HG03196 (cell line): Measurements from ENCODE around the gene ZFAND6.
"Not testable (repeated sequence)": the region's sequence is repeated elsewhere in the genome, so short reads cannot be mapped to it uniquely, and the experiment has no call there.

Experiments
- ATAC-seq: cut with Tn5 transposase; IDR thresholded peaks from one replicate; pipeline ENCODE4 v1.9.1; 2021; ENCODE audit not compliant: unreplicated experiment

ZFAND6 gene

GRCh38 chr15:80095969-80096368 is 36.5 kb downstream of the ZFAND6 start:
- ATAC-seq = no peak

- ATAC-seq = no peak
Observed at GRCh38 chr15:80098341-80098740, 38.9 kb downstream of the ZFAND6 start.

DNA sequence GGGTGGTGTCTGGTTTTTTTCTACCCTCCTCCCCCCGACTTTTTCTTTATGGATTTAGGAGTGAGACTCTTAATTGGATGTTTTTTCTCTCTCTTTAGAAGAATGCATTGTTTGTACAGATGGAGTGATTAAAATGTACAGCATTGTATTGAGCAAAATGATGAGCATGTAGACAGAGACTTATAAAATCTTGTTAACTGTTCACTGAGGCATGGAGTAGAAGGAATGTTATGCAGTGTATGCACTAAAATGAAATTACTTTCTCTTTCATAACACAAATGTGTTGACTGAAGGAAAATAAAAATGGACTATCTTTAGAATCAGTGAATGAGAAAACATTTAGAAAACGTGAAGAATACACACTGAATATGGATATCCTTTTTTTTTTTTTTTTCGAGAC is 39.8 kb downstream of the ZFAND6 start:
- ATAC-seq = no peak

GRCh38 chr15:80099662-80100061 is 40.2 kb downstream of the ZFAND6 start:
- not testable (repeated sequence) for ATAC-seq

GRCh38 chr15:80100247-80100646 is 40.8 kb downstream of the ZFAND6 start:
- no peak for ATAC-seq

DNA sequence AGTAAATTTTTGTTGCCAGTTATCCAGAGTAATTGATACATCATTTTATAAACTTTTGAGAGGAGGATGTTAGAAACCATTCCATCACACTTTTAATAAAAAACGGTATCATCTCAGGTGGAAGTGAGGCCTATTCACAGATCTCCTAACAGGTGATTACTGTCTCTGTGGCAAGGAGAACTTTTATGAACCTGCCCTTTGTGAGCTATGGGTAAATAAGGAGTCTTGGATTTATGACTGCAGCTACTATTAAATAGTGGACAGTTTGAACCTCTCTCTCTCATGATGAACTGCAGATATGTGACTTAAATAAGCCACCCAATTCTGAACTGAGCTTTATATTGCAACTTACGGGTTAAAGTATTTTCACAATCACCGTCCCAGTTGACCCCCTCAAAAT is 45.7 kb downstream of the ZFAND6 start:
- no peak for ATAC-seq

DNA sequence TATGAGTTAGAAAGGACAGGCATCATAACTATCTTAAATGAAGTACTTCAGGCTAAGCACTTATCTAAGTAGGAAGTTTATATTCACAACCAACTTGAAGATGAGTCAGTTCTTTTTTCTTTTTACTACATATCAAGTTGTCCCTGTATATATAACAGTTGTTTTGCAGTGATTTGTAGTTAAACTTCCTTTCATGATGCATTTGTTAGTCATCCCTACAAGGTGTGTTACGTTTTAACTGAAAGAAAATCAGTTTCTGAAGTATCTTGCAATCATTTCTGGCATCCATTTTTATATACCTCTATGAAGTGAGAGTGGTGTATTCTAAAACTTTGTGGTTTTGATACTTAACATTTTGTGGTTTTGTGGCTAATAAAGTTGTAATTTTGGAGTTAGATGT is 46.1 kb downstream of the ZFAND6 start:
- no peak for ATAC-seq

DNA sequence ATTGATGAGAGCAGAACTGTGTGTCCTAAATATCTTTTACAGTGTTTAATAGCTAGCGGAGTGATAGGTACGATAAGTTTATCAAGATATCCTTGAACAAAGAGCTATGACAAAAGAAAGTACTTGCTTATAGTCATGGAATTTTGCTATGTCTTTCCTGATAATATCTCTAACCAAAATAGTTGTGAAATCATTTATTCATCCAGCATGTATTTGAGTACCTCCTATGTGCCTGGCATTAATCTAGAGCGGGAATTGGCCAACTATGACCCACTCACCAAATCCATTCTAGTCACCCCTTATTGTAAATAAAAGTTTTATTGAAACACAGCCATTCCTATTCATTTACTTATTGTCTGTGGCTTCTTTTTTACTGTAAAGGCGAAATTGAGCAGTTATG is 46.6 kb downstream of the ZFAND6 start:
- no peak for ATAC-seq

DNA sequence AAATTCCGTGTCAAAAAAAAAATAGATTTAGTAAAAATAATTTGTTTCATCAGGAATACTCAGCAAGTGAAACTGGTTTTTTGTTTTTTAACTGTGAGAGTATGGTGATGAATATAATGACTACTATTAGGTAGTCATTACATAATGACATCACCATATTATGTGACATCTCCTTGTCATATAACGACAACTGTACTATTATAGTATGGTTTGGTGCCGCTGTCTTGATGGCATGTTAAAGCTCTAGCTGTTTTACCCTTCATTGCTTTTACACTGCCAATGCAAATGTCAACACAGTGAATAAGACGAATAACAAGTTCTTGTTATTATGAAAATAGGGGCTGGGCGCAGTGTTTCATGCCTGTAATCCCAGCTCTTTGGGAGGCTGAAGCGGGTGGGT is 47.7 kb downstream of the ZFAND6 start:
- ATAC-seq = no peak

GRCh38 chr15:80107774-80108173 is 48.3 kb downstream of the ZFAND6 start:
- ATAC-seq = no peak

GRCh38 chr15:80109388-80109787 is 49.9 kb downstream of the ZFAND6 start:
- no peak for ATAC-seq

- no peak for ATAC-seq
Observed at GRCh38 chr15:80110920-80111319, 51.4 kb downstream of the ZFAND6 start.

DNA sequence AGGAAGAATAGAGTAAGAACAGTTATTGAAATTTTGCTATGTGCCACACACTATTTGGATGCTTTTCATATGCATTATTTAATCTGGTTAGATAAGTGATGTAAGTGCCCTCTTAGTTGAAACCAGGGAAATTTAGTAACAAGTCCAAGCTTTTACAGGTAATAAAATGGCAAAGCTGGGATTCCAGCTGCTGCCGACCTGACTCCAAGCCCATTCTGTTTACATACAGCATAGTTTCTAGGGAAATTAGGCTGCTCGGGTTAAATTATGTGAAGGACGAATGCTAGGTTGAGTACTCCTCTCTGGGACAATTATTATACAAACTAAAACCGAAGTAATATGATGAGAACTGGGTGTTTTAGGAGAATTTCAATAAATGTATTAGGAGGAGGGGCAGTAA is 54.6 kb downstream of the ZFAND6 start:
- no peak for ATAC-seq

DNA sequence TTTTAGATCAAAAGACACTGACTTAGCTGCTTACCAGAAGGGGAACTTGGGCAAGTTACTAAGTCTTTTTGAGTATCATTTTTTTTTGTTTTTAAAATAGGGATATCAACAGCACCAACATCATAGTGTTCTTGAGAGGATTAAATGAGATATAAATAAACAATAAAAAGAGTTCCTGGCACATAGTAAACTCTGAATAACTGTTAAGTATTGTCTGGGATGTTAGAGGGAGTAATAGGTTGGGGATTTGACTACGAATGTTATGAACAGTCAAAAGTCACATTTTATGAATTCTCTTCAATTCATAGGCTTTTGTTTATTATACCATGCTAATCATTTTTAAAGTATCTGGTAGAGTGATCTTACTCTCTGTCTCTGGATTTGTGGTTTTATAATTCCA is 55.5 kb downstream of the ZFAND6 start:
- ATAC-seq = no peak

DNA sequence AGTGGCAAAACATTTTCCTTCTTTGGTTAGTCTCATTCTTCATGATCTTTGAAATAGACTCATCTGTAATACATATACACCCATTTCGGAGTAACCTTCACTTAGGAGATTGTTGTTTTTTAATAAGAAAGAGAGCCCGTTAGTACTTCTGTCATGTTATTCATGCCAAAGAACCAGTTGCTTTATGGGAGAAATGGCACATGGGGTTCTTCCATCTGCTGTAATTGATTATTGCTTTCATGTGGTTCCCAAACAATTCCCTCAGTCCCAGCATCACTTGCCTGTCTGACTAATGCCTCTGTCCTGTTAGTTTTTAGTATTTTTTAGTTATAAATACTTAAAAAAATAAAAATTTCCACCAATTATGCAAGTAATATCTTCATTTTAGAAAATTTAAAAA is 59.5 kb downstream of the ZFAND6 start:
- ATAC-seq = no peak

DNA sequence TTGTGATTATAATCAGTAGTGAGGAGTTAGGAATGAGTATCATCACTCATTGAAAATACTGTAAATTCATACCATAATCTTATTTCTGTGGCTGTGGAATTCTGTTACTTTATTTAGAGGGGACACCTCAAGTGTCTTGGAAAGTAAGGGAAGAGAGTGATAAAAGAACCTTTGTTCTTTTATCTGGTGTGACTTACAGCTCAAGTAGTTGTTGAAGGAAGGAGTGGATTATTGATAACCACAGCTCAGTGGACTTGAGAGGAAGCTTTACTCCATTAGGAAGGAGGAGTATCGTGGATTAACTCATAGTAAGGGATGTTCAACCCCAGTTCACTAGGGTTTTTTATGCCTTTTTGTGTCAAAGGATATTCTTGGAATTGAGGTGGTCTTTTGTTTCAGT is 61.2 kb downstream of the ZFAND6 start:
- no peak for ATAC-seq

GRCh38 chr15:80121546-80121945 is 62.1 kb downstream of the ZFAND6 start:
- ATAC-seq = no peak

DNA sequence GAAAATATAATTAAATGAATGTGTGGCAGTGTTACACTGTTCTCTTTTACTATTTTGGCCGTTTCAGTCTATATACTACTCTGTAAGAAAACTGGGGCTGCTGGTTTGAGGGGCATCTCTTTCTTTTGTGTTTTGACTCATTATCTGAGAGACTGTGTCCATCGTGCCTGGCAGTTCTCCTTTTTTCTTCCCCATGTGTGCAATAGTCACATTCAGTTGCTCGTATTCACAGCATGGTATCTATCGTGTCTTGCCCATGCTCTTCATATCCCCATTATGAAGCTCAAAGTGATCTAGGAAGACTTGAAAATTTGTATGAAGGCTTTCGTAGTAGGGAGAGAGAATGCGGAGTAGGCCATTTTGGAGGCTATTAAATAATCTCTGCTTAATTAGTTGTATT is 63.6 kb downstream of the ZFAND6 start:
- ATAC-seq = no peak

GRCh38 chr15:80127253-80127652 is 67.8 kb downstream of the ZFAND6 start:
- not testable (repeated sequence) for ATAC-seq

DNA sequence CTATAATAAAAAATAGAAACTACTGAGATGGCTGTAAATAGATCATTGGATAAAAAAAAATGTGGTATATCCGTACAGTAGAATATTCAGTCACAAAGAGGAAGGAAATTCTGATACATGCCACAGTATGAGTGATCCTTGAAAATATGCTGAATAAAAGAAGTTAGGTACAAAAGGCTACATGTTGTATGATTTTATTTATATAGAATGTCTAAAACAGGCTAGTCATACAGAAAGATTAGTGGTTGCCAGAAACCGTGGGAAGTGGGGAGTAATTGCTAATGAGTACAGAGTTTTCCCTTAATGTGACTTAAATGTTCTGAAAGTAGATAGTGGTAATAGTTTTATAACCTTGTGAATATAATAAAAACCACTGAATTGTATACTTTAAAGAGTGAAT is 68.4 kb downstream of the ZFAND6 start:
- no peak for ATAC-seq

GRCh38 chr15:80132382-80132781 is 72.9 kb downstream of the ZFAND6 start:
- ATAC-seq = no peak

- ATAC-seq = no peak
Observed at GRCh38 chr15:80136854-80137253, 77.4 kb downstream of the ZFAND6 start.

GRCh38 chr15:80138961-80139360 is 79.5 kb downstream of the ZFAND6 start:
- ATAC-seq = no peak

DNA sequence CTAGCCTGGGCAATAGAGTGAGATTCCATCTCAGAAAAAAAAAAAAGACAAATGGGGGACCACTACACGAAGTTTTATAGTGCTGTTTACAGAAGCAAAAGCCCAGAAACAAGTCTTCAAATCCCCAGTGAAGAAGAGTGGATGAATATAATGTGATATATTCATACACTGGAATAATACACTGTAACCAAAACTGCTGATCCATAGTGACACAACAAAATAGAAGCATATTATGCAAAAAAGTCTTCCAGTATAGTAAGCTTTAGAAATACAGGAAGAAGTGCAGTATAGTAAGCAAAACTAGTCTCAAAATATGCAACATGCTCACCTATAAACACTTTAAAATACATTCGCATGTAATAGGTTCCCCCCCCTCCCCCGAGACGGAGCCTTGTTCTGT is 81.4 kb downstream of the ZFAND6 start:
- no peak for ATAC-seq
